A673 (cell line): ENCODE measurements around the gene KATNIP. TPM values are rescaled to one million over a fixed set of nuclear protein-coding genes. Genes with fewer than 3 reads are reported as not detected.

Experiments used
- BruUV-seq: library from RNA; stranded (reverse); fragments of 400-500 nt; replicated peaks from 2 replicates; lab custom pipeline; 2021; lab: Mats Ljungman, UMichigan
- CTCF ChIA-PET: fragments of 300-600 bp; sonication (Branson Sonifier 250); formaldehyde crosslinking; loops from one replicate; lab custom pipeline; 2022; ENCODE audit warnings: antibody characterized with exemption; lab: Charles Lee
- POLR2A ChIA-PET: fragments of 300-600 bp; sonication (Branson Sonifier 250); formaldehyde crosslinking; loops from one replicate; lab custom pipeline; 2022; ENCODE audit warnings: antibody characterized with exemption; ENCODE audit not compliant: low non-redundant PET; lab: Charles Lee
- DNase-seq: peaks from one replicate; pipeline ENCODE4 v3.0.0-alpha.2; 2015; ENCODE audit warnings: low spot score
- H3K27ac ChIP-seq: fragments of 200-600 bp; sonication (generic); 2 replicates; pipeline ENCODE4 v1.5.1; 2016; ENCODE audit warnings: mixed run types, low read depth, mild to moderate bottlenecking, mixed read lengths, antibody characterized with exemption, low read length; ENCODE audit not compliant: poor library complexity, severe bottlenecking
- H3K27me3 ChIP-seq: fragments of 200-600 bp; sonication (generic); replicated peaks from 2 replicates; pipeline ENCODE4 v1.6.1; 2017; ENCODE audit warnings: mixed run types, low read depth, mild to moderate bottlenecking, mixed read lengths, antibody characterized with exemption, low read length; ENCODE audit not compliant: insufficient read depth, poor library complexity
- H3K36me3 ChIP-seq: fragments of 200-600 bp; sonication (generic); 2 replicates; pipeline ENCODE4 v1.6.1; 2016; ENCODE audit warnings: mixed run types, mild to moderate bottlenecking, mixed read lengths, antibody characterized with exemption, low read length; ENCODE audit not compliant: insufficient read depth, poor library complexity, severe bottlenecking
- H3K4me1 ChIP-seq: fragments of 200-600 bp; sonication (generic); 2 replicates; pipeline ENCODE4 v1.6.1; 2017; ENCODE audit warnings: mixed run types, mild to moderate bottlenecking, mixed read lengths, antibody characterized with exemption, low read length; ENCODE audit not compliant: insufficient read depth, poor library complexity, severe bottlenecking
- H3K4me3 ChIP-seq: fragments of 200-600 bp; sonication (generic); 2 replicates; pipeline ENCODE4 v1.5.1; 2016; ENCODE audit warnings: low read depth, mixed run types, mild to moderate bottlenecking, mixed read lengths, low read length; ENCODE audit not compliant: poor library complexity, severe bottlenecking
- H3K9me3 ChIP-seq: fragments of 200-600 bp; sonication (generic); 2 replicates; pipeline ENCODE4 v1.6.1; 2016; ENCODE audit warnings: mixed run types, low read depth, mild to moderate bottlenecking, mixed read lengths, antibody characterized with exemption, low read length; ENCODE audit not compliant: poor library complexity, severe bottlenecking
- EZH2 ChIP-seq: fragments of 200-600 bp; sonication (generic); IDR thresholded peaks from 2 replicates; pipeline ENCODE4 v1.6.1; 2017; ENCODE audit warnings: borderline replicate concordance, low read depth, mild to moderate bottlenecking, mixed read lengths, antibody characterized with exemption, low read length; ENCODE audit not compliant: poor library complexity, severe bottlenecking
- intact Hi-C: fragments of 100-400 bp; cut with micrococcal nuclease; formaldehyde crosslinking; loops from one replicate; pipeline ENCODE4 v1.10.0; 2022; ENCODE audit not compliant: unreplicated experiment
- total RNA-seq: library from RNA; stranded (reverse); gene quantifications from 2 replicates; pipeline ENCODE4 v1.2.3, GENCODE V29; 2021
- TF ChIP-seq, protein P1 (sequence below): fragments of 300-800, 200-600 bp; sonication (generic); conservative IDR thresholded peaks from 2 replicates; pipeline ENCODE4 v1.5.1; 2017; ENCODE audit warnings: low read depth, mild to moderate bottlenecking, antibody characterized with exemption, low read length, moderate library complexity, mixed read lengths

Gene KATNIP
- total RNA-seq, 1 experiment from 2014 or later: 23.9 TPM

DNA sequence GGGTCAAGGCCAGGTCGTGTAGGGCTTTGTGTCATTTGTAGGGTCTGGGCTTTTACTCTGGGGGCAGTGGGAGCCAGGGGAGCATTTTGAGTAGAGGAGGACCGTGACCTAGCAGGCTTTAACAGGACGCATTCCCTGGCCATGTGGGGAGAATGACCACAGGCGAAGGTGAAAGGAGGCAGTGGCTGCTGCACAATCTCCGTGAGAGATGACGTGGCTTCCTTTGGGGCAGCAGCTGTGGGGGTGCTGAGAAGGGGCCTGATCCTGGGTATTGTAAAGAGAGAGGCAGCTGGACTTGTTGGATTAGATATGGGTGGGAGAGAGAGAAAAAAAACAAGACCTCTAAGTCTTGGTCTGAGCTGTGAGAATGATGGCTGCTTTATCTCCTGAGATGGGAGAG lies 46.0 kb downstream of the KATNIP start:
- no peaks in the 10 kb centered on the region for H3K27me3 ChIP-seq
- no peak overlapping the region for H3K4me3 ChIP-seq
- H3K36me3 ChIP-seq: no peaks in the 10 kb centered on the region
- no TSS peak for BruUV-seq
- no peaks in the 10 kb centered on the region for H3K4me1 ChIP-seq
- intact Hi-C loops: no loop called here
- no peaks in the 10 kb centered on the region for H3K9me3 ChIP-seq
- H3K27ac ChIP-seq: no peak overlapping the region
- no peak for DNase-seq
- ChIA-PET POLR2A (no interaction called here), CTCF (no interaction called here)
- TF ChIP-seq EZH2: no peak
- TF ChIP-seq, protein P1, sequence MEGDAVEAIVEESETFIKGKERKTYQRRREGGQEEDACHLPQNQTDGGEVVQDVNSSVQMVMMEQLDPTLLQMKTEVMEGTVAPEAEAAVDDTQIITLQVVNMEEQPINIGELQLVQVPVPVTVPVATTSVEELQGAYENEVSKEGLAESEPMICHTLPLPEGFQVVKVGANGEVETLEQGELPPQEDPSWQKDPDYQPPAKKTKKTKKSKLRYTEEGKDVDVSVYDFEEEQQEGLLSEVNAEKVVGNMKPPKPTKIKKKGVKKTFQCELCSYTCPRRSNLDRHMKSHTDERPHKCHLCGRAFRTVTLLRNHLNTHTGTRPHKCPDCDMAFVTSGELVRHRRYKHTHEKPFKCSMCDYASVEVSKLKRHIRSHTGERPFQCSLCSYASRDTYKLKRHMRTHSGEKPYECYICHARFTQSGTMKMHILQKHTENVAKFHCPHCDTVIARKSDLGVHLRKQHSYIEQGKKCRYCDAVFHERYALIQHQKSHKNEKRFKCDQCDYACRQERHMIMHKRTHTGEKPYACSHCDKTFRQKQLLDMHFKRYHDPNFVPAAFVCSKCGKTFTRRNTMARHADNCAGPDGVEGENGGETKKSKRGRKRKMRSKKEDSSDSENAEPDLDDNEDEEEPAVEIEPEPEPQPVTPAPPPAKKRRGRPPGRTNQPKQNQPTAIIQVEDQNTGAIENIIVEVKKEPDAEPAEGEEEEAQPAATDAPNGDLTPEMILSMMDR: no peak

DNA sequence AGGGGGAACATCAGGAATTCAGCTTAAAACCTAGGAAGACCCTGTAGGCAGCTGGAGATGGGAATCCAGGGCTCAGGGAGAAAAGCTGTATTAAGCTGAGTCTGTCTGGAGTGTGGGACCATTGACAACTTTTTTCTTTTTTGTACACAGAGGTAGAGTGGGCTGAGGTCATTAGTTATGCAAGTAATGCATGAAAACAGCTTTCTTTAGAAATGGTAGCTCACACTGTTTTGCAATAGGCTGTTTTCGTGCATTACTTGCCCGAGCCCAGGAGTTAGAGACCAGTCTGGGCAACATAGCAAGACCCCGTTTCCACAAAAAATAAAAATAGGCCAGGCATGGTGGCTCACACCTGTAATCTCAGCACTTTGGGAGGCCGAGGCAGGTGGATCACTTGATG lies 46.5 kb downstream of the KATNIP start:
- Histone ChIP-seq H3K27me3 (no peaks in the 10 kb centered on the region), H3K36me3 (no peaks in the 10 kb centered on the region), H3K4me3 (no peak overlapping the region), H3K27ac (no peak overlapping the region), H3K4me1 (no peaks in the 10 kb centered on the region), H3K9me3 (no peaks in the 10 kb centered on the region)
- no TSS peak for BruUV-seq
- intact Hi-C loops: no loop called here
- ChIA-PET POLR2A (no interaction called here), CTCF (no interaction called here)
- no peak for DNase-seq
- no peak for TF ChIP-seq EZH2
- TF ChIP-seq, protein P1: no peak

DNA sequence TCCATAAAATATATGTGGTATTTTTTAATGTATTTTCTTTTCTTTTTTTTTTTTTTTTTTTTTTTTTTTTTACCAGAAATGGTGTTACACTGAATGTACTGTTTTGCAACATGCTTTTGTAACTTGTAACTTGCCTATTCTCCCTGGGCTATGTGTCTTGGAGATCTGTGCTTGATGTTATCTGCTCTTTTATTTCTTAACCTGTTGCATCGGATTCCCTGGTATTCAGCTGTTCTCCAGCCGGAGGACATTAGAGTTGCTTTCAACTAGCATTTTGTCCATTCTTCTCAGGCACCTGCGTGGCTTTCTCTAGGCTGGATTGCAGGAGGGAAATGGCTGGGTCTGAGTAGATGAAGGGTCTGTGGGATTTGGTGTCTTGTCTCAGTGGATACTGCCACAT lies 47.4 kb downstream of the KATNIP start:
- POLR2A ChIA-PET: no interaction called here
- no TSS peak for BruUV-seq
- intact Hi-C loops: no loop called here

More for the DNA sequence above, 47.4 kb downstream of the KATNIP start:
- Histone ChIP-seq H3K4me1 (no peaks in the 10 kb centered on the region), H3K9me3 (no peaks in the 10 kb centered on the region), H3K27ac (no peak overlapping the region), H3K27me3 (no peaks in the 10 kb centered on the region), H3K36me3 (no peaks in the 10 kb centered on the region), H3K4me3 (no peak overlapping the region)
- DNase-seq: no peak
- TF ChIP-seq, protein P1: no peak
- no peak for TF ChIP-seq EZH2
- CTCF ChIA-PET: interaction anchor here (0.7 kb wide), 1 partner anchor 179 kb away, joined by 6 read pairs; no protein-coding TSS in a partner anchor
